ENCODE results near the gene NOL3.

GRCh38 chr16:67208154-67208896, 38.0 kb downstream of the NOL3 start:
- no peak for TF ChIP-seq ESRRA (IDR thresholded peaks at IDR 0.05; ENCODE audit: borderline replicate concordance, low read depth)
- TF ChIP-seq FOXK1 (CRISPR knock-in tag; IDR thresholded peaks at IDR 0.05; ENCODE audit: borderline replicate concordance): no peak
- TF ChIP-seq JUND (IDR thresholded peaks at IDR 0.05; ENCODE audit: borderline replicate concordance, low read depth, low read length): no peak
- TF ChIP-seq JUND (tag; IDR thresholded peaks at IDR 0.05; ENCODE audit: borderline replicate concordance, low read depth, low read length): no peak
- no peak for TF ChIP-seq ZNF589 (CRISPR knock-in tag; IDR thresholded peaks at IDR 0.05; ENCODE audit: low read depth)
- TF ChIP-seq CEBPB (tag; IDR thresholded peaks at IDR 0.05): no peak
- TF ChIP-seq, protein P1, sequence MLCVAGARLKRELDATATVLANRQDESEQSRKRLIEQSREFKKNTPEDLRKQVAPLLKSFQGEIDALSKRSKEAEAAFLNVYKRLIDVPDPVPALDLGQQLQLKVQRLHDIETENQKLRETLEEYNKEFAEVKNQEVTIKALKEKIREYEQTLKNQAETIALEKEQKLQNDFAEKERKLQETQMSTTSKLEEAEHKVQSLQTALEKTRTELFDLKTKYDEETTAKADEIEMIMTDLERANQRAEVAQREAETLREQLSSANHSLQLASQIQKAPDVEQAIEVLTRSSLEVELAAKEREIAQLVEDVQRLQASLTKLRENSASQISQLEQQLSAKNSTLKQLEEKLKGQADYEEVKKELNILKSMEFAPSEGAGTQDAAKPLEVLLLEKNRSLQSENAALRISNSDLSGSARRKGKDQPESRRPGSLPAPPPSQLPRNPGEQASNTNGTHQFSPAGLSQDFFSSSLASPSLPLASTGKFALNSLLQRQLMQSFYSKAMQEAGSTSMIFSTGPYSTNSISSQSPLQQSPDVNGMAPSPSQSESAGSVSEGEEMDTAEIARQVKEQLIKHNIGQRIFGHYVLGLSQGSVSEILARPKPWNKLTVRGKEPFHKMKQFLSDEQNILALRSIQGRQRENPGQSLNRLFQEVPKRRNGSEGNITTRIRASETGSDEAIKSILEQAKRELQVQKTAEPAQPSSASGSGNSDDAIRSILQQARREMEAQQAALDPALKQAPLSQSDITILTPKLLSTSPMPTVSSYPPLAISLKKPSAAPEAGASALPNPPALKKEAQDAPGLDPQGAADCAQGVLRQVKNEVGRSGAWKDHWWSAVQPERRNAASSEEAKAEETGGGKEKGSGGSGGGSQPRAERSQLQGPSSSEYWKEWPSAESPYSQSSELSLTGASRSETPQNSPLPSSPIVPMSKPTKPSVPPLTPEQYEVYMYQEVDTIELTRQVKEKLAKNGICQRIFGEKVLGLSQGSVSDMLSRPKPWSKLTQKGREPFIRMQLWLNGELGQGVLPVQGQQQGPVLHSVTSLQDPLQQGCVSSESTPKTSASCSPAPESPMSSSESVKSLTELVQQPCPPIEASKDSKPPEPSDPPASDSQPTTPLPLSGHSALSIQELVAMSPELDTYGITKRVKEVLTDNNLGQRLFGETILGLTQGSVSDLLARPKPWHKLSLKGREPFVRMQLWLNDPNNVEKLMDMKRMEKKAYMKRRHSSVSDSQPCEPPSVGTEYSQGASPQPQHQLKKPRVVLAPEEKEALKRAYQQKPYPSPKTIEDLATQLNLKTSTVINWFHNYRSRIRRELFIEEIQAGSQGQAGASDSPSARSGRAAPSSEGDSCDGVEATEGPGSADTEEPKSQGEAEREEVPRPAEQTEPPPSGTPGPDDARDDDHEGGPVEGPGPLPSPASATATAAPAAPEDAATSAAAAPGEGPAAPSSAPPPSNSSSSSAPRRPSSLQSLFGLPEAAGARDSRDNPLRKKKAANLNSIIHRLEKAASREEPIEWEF (CRISPR knock-in tag; IDR thresholded peaks at IDR 0.05): no peak
- TF ChIP-seq ELK1 (CRISPR knock-in tag; IDR thresholded peaks at IDR 0.05): no peak
- TF ChIP-seq TAF1 (IDR thresholded peaks at IDR 0.05; ENCODE audit: control insufficient read depth, extremely low read depth, insufficient read depth, low read length, severe bottlenecking): no peak
- no peak for TF ChIP-seq POLR2AphosphoS2 (IDR thresholded peaks at IDR 0.05; ENCODE audit: low read length)
- peak; percentile 32; the same call in 1 of the 2 replicates for TF ChIP-seq POLR2A (conservative IDR thresholded peaks at IDR 0.05)
- no peak for TF ChIP-seq REST (IDR thresholded peaks at IDR 0.05; ENCODE audit: borderline replicate concordance)
- no peak for TF ChIP-seq REST (CRISPR knock-in tag; IDR thresholded peaks at IDR 0.05; ENCODE audit: low read depth)
- TF ChIP-seq ZFP30 (CRISPR knock-in tag; IDR thresholded peaks at IDR 0.05; ENCODE audit: borderline replicate concordance): no peak
- no peak for TF ChIP-seq NFRKB (IDR thresholded peaks at IDR 0.05; ENCODE audit: low read depth)
- TF ChIP-seq CTCF (IDR thresholded peaks at IDR 0.05 in 2 of 3, conservative IDR thresholded peaks at IDR 0.05 in 1 of 3; ENCODE audit: insufficient read depth in 2 of 3, low read depth in 1 of 3, low read length in 3 of 3): no peak
